ENCODE measurements around the gene MLANA.

MLANA gene, protein sequence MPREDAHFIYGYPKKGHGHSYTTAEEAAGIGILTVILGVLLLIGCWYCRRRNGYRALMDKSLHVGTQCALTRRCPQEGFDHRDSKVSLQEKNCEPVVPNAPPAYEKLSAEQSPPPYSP

DNA sequence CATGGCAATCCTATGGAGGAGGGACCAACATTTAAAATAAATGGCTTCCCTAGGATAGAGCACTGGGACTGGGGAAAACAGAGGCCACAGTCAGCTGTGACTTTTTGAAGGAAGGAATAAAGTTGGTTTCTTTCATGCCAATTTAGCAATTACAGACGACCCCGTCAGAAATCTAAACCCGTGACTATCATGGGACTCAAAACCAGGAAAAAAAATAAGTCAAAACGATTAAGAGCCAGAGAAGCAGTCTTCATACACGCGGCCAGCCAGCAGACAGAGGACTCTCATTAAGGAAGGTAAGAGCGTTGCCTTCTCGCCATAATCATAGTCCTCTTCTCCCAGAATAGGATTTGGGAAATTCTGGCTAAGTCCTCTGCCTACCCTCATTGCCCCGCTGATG, at the start of gene MLANA:
Gene MLANA, plus strand, starts transcription at position 249 of the 400 bp plus-strand sequence. CDS start 1,586 bp downstream, outside the sequence.
- no peak for DNase-seq

DNA sequence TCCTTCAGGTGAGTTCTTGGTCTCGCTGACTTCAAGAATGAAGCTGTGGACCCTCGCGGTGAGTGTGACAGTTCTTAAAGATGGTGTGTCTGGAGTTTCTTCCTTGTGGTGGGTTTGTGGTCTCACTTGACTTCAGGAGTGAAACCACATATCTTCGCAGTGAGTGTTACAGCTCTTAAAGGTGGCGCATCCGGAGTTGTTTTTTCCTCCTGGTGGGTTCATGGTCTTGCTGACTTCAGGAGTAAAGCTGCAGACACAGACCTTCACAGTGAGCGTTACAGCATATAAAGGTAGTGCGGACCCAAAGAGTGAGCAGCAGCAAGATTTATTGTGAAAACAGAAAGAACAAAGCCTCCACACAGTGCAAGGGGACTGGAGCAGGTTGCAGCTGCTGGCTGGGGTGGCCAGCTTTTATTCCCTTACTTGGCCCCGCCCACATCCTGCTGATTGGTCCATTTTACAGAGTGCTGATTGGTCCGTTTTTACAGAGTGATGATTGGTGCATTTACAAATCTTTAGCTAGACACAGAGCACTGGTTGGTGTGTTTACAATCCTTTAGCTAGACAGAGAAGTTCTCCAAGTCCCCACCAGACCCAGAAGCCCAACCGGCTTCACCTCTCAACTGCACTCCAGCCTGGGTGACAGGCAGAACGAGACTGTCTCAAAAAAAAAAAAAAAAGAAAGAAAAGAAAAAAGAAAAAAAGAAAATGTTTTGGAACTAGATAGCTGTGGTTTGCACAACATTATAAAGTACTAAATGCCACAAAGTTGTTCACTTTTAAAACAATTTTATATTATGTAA, 48.7 kb upstream of the MLANA start:
- DNase-seq, result peak; percentile 26 to 81 (median 62)

DNA sequence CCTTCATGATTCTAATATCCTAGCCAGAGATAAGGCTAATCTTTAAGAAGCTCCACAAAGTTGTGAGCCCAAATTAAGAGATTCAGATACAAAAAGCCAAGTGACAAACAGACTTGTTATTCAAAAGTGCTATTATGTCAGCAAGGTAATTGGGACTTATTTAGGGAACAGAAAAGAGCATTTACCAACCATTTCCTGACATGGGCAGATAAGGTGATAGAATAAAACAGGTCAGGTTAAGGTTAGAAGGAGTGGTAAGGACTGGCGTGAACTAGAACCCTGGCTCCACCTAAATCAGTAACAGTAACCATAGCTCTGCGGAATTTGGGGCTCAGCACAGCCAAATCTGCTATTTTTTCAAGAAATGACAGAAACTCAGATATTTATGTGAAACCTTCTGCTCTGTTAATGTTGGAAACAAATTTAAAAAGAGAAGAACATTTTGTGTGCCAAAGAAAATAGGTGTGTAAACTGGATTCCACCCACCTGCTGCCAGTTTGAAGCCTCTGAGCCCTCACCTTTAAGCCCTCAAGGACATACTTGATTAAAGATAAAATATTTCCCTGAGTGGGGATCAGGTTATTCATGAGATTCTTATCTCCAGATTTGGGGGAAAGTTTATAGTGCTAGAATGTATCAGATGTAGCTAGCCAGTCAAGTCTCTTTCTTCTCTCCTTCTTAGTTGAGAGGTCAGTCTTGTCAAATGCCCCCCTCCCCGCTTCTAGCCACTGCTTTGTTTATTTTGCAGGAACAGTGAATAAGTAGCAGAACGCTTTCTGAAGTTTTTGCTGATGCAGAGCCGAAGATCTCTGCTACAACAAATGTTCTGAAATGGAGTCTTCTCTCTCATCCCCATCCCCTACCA, 47.5 kb upstream of the MLANA start:
- DNase-seq, result no peak

DNA sequence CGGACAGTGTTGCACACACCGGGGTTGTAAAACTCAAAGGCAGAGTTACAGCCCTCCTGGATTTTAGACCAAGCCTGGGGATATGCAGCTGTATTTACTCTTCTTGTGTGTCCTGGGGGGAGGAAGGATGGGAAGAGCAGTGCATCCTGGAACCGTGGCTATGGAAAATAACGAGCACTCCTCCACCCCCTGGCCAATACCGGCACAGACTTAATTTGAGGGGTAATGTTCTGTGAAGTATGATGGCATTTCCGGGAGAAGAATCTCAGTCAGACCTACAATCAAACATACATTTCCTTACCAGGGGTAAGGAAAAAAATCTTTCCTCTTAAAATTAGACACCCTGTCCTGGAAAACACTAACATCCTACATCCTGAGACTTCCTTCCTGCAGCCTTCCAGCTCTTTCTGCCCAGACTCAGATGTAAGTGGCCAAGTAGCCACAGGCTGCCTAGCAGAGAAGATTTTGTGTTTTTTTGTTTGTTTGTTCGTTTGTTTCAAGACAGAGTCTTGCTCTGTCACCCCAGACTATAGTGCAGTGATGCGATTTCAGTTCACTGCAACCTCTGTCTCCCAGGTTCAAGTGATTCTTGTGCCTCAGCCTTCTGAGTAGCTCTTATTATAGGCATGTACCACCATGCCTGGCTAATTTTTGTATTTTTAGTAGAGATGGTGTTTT, 46.8 kb upstream of the MLANA start:
- peak in 2 of 6 experiments; percentile 1 to 16 for DNase-seq

DNA sequence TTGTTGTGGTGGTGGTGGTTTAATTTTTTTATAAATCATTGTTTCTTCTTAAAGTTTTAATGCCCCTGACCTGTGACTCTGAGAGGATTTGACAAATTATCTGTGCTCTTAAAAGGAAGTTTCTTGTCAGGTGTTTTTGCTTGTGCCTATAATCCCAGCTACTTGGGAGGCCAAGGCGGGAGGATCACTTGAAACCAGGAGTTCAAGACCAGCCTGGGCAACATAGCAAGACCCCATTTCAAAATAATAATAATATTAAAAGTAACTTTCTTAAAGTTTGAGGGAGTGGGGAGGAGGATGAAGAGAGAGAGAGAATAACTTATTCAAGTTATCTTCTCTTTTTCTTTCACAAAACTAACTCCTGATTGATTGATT, 45.5 kb upstream of the MLANA start:
- no peak for DNase-seq

DNA sequence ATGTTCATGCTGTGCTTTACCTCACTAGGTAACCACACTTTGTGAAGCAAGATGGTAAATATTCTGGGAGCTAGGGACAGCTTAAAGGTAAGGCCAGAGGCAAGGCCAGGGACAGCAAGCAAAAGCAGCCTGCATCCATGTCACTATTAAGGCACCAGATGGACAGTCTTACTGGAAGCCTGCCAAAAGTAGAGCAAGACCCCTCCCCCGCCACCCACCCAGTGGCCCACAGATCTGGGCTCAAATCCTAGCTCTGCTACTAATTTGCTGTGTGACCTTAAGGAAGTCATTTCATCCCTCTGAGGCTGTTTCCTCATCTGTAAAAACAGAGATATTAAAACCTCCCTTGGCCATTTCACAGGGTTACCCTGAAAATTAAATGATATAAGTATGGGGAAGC, 44.6 kb upstream of the MLANA start:
- no peak for DNase-seq

DNA sequence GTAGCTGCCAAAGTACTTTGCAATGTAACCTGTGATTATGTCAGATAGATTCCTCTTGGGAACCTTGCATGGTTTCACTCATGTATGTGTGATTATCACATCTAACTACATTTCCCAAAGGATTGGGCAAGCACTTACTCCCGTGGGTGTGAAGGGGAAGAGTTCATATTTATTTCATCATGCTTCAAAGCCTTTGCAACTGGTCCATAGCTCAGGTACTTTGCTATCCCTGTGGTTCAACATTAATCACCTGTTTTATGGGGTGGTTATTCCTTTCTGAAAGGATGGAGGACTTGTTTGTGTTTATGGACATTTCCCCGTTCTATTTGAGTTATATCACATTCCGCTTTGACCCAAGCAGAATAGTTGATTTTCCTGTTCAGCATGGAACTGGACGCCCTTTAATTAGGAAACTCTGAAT, 44.2 kb upstream of the MLANA start:
- no peak for DNase-seq

DNA sequence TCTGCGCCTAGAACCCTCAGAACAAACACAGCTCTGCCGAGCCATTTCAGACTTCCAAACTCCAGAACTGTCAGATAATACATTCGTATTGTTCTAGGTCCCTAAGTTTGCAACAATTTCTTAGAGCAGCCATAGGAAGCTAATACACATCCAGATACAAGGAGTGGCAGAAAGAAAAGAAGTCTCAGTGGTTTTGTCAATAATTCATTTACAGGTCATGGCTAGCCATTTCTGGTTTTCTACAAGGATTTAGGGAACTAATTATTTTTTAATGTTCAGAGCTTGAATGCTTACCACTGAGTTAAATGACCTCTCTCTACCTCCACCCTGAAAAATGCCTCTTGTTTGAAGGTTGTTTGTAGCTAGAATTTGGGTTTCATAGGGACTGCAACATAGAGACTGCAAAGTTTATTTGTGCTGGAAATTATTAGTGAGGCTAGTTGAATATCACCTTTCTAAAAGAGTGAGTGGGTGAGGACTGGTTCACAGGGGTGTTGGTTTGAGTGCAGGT, 42.3 kb upstream of the MLANA start:
- DNase-seq, result no peak

DNA sequence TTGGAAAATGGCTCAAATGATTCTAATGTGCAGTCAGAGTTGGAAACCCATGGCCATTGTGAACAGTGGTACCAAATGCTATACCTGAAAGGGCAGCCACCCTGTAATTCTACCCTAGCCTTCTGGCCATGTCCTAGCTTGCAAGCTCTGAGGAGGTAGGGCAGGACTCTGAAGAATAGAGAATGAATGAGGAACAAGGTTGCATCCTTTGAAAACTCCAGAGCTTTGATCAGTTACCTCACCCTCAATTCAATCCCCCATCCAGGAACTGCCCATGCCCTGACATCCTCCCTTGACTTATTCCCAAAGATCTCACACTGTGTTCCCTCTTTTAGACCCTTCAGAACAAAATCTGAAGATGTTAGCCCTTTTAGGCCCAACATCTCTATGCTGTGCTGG, 40.0 kb upstream of the MLANA start:
- DNase-seq, result no peak

DNA sequence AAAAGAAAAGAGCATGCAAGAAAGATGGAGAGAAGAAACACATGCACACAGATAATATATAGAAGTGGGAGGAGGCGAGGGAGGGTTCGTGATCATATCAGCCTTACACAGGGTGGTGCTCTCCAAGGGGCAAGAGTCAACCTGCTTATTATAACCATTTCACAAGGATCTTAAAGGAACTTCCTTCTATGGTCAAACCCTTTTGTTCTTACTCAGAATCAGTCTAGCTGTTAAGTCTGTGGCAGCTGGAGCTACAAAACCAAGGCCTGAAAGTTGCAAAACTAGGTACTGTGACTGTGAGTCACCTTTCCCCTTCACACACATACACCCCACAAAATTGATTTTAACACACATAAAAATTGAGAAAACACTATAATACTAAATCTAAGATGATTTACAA, 39.2 kb upstream of the MLANA start:
- DNase-seq, result no peak

DNA sequence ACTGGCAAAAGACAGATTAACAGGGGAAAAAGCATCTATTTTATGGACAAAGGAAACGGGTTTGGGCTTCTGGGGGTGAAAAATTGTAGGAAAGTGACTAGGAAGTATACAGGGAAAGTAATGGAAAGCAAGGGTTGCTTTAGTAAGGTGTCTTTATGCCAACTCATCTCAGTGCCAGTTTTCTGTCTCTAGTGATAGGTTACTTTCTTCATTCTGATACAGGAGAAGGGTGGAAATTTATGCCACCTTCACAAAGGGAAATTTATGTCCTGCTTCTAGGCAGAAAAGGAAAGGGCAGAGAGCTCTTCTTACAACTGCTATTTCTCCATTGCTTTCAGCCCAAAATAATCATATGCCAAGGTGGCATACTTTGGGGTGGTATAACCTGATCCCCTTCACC, 37.7 kb upstream of the MLANA start:
- no peak for DNase-seq

DNA sequence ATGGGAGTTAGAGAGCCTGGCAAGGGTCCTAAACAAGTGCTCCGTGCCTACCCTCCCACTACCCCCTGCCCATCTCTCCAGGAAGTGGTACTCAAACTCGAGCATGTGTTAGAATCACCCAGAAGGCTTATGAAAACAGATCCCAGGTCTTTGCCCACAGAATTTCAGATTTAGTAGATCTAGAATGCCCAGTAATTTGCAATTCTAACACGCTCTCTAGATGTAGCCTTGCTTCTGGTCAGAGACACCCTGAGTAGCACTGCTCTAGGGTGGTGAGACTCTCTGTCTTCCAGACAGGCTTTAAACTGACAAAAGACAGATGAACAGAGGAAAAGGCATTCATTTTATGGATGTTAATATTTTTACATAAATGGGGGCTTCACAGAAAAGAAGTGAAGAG, 37.1 kb upstream of the MLANA start:
- DNase-seq, result no peak

DNA sequence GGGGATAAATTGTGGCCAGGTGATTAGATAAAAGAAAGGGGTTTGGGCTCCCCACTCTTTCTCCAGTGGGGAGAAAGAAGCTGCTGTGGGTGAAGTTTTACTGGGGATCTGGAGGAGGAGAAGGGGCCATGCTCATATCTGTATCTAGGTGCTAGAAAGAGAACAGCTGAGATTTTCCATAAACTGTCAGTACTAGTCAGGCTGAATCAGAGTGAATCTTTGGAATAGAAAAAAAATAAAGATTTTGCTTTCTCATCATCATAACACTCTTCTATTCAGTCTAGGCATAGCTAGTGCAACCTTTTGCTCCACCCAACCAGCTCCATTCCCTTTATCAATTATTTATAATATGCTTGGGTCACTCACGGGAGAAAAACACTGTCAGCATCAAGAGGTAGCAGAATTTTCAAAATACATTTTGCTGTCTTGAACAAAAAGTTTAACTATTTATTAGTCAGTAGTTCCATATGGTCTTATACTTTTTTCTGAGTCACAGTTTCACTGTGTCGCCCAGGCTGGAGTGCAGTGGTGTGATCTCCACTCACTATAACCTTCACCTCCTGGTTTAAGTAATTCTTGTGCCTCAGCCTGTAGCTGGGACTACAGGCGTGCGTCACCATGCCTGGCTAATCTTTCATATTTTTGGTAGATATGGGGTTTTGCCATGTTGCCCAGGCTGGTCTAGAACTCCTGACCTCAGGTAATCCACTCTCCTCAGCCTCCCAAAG, 36.5 kb upstream of the MLANA start:
- DNase-seq, result no peak

DNA sequence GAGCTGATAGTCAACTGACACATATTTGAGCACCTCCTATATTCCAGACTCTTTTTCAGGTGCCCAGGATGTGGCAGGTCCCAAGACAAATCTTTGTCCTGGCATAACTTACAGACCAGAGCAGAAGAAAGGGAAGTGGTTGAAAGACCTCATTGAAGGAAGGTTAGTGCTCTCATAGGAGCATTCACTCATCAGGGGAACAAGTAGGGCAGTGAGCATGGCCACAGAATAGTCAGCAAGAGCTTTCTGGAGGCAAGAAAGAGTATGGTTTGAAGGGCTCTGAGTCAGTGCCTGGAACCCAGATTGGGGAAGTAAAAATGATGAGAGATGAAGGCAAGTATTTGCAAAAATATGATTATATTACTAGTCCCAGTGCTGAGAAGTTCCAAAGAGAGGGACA, 32.8 kb upstream of the MLANA start:
- DNase-seq, result no peak

DNA sequence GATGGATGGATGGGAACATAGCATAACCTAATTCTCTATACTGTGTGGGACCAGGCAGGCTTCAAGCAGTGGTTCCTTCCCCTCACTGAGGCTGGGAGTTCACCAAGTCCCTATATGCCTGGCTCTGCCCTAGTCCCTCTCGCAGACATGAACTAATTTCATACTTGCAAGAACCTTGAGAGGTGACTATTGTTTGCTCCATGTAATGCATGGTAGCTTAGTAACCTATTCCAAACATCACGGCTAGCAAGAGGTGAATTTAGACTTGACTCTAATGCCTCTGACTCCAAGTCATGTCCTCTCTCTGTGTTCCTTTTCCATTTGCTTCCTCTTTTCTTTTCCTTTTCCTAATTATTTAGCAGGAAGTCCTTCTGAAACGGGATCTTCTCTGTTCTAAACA, 31.9 kb upstream of the MLANA start:
- no peak for DNase-seq

DNA sequence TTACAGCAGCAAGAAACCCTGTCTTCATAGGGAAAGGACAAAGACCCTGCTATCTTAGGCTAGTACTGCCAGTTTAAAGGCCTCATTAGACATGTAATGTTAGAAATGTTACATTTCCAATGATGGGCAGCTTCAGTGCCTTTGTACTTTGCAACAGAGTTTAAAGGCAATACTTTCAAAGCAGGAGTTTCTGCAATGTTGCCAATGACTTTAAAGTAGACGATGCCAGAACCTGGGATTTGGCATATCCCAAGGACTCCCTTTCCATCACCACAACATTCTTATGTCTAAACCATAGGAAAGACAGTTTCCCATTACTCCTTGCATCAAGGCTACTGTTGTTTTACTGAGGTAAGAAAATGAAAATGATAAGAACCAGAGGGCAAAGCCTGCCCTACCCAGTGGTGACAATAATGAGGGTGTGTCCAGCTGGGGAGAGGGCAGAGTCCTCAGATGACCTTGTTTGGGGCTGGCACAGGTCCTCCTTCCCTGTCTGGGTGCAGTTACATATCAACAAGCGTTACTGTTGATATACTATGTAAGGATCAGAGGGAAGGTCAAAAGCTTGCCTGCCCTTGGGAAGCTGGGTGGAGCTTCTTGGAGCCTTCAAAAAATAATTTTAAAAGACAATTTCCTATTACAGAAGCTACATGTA, 27.5 kb upstream of the MLANA start:
- DNase-seq, result no peak

DNA sequence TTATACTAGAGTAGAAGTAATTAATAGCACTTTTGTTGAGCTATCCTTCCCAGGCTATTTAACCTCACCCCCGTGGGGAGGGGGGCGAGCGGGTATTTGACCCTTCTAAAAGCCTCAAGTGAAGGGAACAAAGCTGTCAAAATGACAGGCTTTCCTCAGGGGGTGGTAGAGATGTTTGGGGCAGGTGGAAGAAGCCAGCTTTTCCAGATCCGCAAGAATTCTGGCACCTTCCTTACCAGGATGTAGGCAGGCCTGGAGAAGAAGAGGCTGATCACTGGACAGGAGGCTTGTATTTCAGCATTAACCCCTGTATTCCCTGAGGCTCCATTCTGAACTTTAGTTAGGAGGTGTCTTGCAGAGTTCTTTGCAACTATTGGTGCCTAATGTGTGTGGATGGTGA, 26.2 kb upstream of the MLANA start:
- DNase-seq, result no peak

DNA sequence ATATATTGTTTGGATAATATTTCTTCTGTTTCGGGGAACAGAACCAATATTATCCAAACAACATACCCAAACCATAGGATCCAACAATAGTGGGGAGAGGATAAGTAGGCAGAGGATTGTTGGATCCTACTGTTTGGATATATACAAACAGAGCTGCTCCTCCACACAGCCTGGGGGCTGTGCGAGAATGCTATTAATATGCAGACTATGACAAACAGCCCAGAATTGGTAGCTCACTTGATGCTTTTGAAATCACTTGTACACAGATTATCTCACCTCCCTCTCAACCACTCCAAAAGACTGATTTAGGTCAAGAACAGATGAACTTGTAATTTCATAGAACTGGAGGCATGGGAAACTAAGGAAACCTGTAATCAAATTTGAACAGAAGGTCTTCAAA, 24.4 kb upstream of the MLANA start:
- DNase-seq, result no peak

DNA sequence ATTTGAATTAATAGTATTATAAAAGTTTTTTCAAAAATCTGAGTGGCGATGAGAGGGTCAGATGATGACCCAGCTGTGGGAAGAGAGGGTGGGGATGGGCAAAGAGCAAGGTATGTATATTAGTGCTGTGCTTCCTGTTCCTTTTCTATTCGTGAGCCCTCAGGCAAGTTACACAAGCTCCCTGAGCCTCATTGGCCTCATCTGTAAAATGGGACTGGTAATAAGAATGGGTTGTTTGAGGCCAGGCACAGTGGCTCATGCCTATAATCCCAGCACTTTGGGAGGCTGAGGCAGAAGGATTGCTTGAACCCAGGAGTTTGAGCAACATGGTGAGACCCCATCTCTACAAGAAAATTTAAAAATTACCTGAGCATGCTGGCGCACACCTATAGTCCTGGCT, 24.0 kb upstream of the MLANA start:
- no peak for DNase-seq

DNA sequence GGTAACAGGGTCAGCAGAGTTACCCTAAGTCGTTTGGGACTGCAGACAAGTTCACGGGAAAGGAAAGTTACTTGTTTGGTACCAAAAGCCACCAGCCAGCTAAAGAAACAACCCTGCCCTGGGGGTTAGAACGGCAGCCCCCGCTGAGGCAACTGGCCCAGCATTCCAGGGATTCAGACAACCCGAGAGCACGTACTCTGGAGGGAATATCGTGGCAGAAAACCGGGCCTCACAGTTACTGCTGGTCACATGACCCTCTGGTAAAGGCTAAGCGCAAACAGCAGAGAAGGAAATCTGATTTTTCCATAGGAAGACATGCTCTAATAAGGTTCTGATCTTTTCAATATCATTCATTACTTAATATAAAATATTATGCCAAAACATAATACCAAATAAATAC, 22.5 kb upstream of the MLANA start:
- DNase-seq, result no peak

DNA sequence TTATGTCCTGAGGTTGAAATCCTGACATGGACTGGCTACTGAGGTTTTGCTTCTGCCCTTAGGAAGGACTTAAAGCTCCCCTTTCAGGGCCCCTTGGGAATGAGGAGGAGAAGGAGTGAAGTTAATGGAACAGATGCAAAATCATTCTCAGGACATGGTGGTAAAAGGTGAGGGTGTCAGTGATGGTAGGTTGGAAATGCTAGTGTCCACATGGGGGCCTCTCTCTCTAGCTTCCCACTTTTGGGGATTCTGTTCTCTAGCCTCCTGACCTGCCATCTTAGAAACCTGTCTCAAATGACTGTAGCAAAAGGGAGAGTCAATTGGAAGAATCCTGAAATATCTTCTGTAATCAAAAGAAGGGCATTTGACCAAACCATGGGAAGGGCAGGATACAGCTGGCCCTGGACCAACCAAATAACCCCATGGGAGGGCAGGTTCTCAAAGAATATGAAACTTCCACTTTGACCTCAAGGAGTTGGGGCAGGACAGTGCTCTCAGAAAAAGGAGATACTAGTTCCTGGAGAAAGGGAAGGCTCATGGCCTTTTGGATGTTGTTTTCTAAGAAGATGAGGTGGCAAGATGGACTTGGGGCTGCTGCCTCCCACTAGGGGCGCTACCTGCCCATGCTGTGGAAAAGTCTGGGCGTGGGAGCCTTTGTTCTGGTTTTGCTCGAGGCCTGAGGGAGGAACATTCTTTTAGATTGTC, 21.2 kb upstream of the MLANA start:
- peak in 1 of 6 experiments; percentile 8 for DNase-seq

All from stimulated activated naive CD4-positive, alpha-beta T cell (primary cell).